UCSD-AML1 (cell line): ENCODE measurements around the gene HSF5.

ENCODE experiments used
- DNase-seq: peaks from one replicate; lab custom pipeline; 2025; ENCODE audit not compliant: unreplicated experiment; lab: John Stamatoyannopoulos, UW

HSF5 gene

GRCh38 chr17:58487589-58488427, at the start of gene HSF5:
Gene HSF5 (minus strand): TSS chr17:58488408. CDS start chr17:58488274, 134 bp downstream.
- no peak for DNase-seq

- no peak for DNase-seq
These were observed 49.1 kb upstream of the HSF5 start for GRCh38 chr17:58537266-58537665.

- DNase-seq = no peak
These were observed 48.3 kb upstream of the HSF5 start for GRCh38 chr17:58536542-58536941.

GRCh38 chr17:58535431-58535830, 47.2 kb upstream of the HSF5 start:
- no peak for DNase-seq

- no peak for DNase-seq
These were observed 46.8 kb upstream of the HSF5 start for GRCh38 chr17:58534901-58535421.

- DNase-seq = no peak
These were observed 46.1 kb upstream of the HSF5 start for GRCh38 chr17:58534331-58534730.

- no peak for DNase-seq
These were observed 45.5 kb upstream of the HSF5 start for GRCh38 chr17:58533616-58534188.

- no peak for DNase-seq
These were observed 44.3 kb upstream of the HSF5 start for GRCh38 chr17:58532555-58532951.

GRCh38 chr17:58531661-58532554, 43.7 kb upstream of the HSF5 start:
- DNase-seq = peak; percentile 25

- DNase-seq = no peak
These were observed 42.9 kb upstream of the HSF5 start for GRCh38 chr17:58531122-58531521.

- DNase-seq = no peak
These were observed 42.4 kb upstream of the HSF5 start for GRCh38 chr17:58530655-58531054.

GRCh38 chr17:58529275-58529674, 41.1 kb upstream of the HSF5 start:
- DNase-seq = no peak

- DNase-seq = no peak
These were observed 40.2 kb upstream of the HSF5 start for GRCh38 chr17:58528443-58528842.

GRCh38 chr17:58527949-58528348, 39.7 kb upstream of the HSF5 start:
- DNase-seq = no peak

- peak; percentile 54 for DNase-seq
These were observed 39.1 kb upstream of the HSF5 start for GRCh38 chr17:58527306-58527705.

- no peak for DNase-seq
These were observed 37.0 kb upstream of the HSF5 start for GRCh38 chr17:58525239-58525638.

- no peak for DNase-seq
These were observed 33.5 kb upstream of the HSF5 start for GRCh38 chr17:58521680-58522079.

- peak; percentile 34 for DNase-seq
These were observed 32.7 kb upstream of the HSF5 start for GRCh38 chr17:58520843-58521430.

- peak; percentile 100 for DNase-seq
These were observed 29.9 kb upstream of the HSF5 start for GRCh38 chr17:58517928-58518609.

GRCh38 chr17:58517378-58517927, 29.2 kb upstream of the HSF5 start:
- no peak for DNase-seq
